ENCODE results near the gene PRDX5.

Gene PRDX5

DNA sequence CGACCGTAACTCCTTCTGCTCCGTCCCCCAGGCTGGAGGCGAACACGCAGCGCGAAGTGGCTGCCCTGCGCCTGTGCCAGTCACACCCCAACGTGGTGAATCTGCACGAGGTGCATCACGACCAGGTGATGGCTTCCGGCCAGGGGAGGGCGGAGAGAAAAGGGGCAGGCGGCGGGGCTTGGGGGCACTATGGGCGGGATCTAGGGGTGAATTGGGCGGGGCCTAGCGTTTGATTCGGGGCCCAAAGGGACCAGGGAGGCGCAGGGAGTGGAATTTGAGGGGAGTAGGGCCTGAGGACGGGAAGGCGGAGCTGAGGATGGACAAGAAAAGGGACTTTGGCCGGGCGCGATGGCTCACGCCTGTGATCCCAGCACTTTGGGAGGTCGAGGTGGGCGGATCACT lies 50.8 kb downstream of the PRDX5 start:
- DNase-seq, result no peak

DNA sequence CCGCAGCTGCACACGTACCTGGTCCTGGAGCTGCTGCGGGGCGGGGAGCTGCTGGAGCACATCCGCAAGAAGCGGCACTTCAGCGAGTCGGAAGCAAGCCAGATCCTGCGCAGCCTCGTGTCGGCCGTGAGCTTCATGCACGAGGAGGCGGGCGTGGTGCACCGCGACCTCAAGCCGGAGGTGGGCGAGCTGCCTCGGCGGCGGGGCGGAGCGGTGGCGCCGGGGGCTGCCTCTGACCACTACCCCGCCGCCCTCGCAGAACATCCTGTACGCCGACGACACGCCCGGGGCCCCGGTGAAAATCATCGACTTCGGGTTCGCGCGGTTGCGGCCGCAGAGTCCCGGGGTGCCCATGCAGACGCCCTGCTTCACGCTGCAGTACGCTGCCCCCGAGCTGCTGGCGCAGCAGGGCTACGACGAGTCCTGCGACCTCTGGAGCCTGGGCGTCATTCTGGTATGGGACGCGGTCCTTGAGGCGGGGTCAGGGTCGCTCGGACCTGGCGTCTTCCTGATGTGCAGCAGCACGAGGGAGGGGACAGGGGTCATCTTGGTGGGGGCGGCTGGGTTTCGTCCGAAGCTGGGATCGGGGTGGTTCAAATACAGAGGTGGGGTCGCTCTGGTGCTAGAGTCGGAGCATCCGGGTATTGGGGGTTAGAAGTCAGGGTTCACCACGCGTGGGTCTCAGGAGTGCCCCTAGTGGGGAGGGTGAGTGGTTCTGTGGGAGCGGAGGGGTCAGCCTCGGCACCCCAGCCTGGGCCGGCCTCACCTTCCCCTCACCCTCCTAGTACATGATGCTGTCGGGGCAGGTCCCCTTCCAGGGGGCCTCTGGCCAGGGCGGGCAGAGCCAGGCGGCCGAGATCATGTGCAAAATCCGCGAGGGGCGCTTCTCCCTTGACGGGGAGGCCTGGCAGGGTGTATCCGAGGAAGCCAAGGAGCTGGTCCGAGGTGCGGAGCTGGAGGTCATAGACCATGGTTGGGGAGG lies 51.8 kb downstream of the PRDX5 start:
- DNase-seq, result no peak

DNA sequence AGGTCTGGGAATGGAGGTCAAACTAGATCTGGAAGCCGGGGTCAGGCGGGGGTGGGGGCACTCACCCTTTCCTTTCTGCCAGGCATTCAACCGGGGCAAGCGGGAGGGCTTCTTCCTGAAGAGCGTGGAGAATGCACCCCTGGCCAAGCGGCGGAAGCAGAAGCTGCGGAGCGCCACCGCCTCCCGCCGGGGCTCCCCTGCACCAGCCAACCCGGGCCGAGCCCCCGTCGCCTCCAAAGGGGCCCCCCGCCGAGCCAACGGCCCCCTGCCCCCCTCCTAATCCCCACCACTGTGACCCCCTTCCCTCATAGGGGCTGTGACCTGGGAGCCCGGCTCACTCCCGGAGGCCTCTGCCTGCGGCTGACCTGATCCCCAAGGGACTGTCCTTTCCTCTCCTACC lies 53.3 kb downstream of the PRDX5 start:
- no peak for DNase-seq
